Measurements from ENCODE around the gene VSNL1. TPM values are rescaled to one million over a fixed set of nuclear protein-coding genes. Genes with fewer than 3 reads are reported as not detected.
"Not testable (repeated sequence)": the region's sequence is repeated elsewhere in the genome, so short reads cannot be mapped to it uniquely, and the experiment has no call there.

VSNL1 gene
- total RNA-seq, 1 experiment from 2014 or later = 0.08 TPM

DNA sequence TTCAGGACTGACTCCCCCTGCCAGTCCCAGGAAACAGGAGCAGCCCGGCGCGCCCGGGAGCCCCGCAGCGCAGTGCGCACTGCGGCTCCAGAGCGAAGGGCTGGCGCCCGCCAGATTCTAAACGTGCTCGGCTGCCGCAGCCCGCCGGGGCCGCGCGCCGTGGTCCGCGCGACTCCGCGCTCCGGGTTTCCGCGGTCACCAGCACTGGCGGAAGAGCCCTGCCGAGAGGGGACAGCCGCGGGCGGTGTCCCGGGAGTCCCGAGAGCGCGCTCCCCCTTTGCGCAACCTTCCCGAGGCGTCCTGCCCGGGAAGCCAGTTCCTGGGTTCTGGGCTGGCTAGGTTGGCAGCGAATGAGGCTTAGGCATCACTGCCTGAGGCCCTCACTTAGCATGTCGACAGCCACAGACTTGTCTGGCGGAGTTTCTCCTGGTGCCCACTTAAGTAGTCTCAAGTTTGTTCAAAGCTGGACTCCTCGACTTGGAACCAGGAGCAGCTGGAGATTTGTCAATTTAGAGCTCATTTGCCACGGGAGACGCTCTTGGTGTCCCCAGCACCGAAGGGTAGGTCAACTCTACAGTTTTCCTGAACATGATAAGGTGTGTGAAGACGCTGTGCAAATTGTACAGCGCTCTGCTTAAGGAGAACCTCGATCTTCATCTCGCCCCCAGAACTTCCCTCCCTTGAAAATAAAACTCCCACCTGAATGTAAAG lies 1.5 kb upstream of the VSNL1 start:
- DNase-seq (ENCODE audit: low read depth, low spot score) = peak; percentile 4
- in situ Hi-C loops (cut with HindIII; ENCODE audit: low pct_unique_long_range_greater_than_20kb, low sequenced_read_pairs) = no loop called here

GRCh38 chr2:17539611-17540092 lies 844 bp upstream of the VSNL1 start:
- peak; percentile 7 for DNase-seq (ENCODE audit: low read depth, low spot score)
- in situ Hi-C loops (cut with HindIII; ENCODE audit: low pct_unique_long_range_greater_than_20kb, low sequenced_read_pairs) = no loop called here

- no peak for DNase-seq (ENCODE audit: low read depth, low spot score)
- in situ Hi-C loops (cut with HindIII; ENCODE audit: low pct_unique_long_range_greater_than_20kb, low sequenced_read_pairs) = no loop called here
These were observed 476 bp downstream of the VSNL1 start for GRCh38 chr2:17540813-17541530.

- in situ Hi-C loops (cut with HindIII; ENCODE audit: low pct_unique_long_range_greater_than_20kb, low sequenced_read_pairs) = no loop called here
These were observed 1.0 kb downstream of the VSNL1 start for GRCh38 chr2:17541531-17541950.

DNA sequence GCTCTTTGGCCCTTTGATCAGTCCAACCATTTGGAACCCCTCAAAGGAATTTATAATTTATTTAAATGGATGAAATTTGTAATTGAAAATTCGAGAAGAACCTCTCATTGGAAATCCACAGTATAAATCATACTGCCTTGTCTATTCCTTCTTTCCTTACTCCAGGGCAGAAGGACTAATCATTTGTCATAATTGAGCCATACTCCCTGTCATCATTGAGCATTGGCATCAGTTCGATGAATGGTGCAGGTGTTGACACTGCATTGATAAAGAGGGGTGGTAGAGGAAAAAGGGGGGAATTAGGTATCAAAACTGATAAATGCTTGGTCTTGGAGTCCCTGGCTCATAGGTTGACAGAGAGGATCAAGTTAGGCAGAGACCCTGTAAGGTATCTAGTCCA lies 2.0 kb downstream of the VSNL1 start:
- DNase-seq (ENCODE audit: low read depth, low spot score) = no peak

More at GRCh38 chr2:17541531-17541950, 1.0 kb downstream of the VSNL1 start:
- no peak for DNase-seq (ENCODE audit: low read depth, low spot score)

DNA sequence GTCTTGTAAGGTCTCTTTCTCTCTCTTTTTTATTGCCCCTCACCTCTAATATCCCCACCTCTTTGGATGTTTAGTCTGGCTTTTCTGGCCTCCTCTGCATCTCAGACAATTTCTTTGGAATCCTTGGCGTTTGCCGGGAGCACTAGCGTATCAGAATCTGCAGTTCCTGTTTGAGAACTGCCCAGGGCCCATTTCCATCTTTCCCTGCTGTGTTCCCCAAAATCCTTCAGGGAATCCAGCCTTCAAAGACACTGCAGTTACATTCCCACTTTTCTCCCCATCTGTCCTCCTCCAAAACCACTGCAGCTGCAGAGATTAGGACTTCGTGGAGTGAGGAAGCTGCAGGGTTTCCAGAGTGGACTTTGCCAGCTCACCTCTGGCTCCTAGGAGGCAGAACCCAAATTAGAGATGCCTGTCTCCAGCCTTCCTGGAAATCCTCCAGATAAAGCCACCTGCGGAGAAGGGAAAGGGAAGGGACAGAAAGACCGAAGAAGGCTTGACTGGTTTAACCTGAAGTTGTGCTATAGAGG lies 2.7 kb downstream of the VSNL1 start:
- DNase-seq (ENCODE audit: low read depth, low spot score) = no peak
- in situ Hi-C loops (cut with HindIII; ENCODE audit: low pct_unique_long_range_greater_than_20kb, low sequenced_read_pairs) = no loop called here

More for the DNA sequence above, 2.0 kb downstream of the VSNL1 start:
- in situ Hi-C loops (cut with HindIII; ENCODE audit: low pct_unique_long_range_greater_than_20kb, low sequenced_read_pairs) = no loop called here

DNA sequence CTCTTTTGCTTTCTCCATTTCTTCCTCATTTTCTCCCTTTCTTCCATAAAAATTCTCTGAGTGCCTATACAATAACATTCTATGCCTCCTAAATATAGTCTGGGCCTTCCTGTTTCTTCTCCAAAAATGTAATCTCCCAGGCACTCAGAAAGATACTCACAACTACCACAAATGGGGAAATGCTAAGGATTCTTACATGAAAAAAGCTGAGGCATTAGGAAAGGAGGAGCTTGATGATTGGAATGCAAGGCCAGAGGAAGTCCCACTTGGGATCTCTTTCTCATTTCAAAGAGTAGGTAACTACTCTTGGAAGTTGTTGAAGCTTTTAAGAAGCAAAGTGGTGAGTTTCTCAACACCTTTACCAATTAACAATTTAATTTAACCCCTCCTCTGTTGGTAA lies 3.4 kb downstream of the VSNL1 start:
- in situ Hi-C loops (cut with HindIII; ENCODE audit: low pct_unique_long_range_greater_than_20kb, low sequenced_read_pairs) = no loop called here
- DNase-seq (ENCODE audit: low read depth, low spot score) = no peak

DNA sequence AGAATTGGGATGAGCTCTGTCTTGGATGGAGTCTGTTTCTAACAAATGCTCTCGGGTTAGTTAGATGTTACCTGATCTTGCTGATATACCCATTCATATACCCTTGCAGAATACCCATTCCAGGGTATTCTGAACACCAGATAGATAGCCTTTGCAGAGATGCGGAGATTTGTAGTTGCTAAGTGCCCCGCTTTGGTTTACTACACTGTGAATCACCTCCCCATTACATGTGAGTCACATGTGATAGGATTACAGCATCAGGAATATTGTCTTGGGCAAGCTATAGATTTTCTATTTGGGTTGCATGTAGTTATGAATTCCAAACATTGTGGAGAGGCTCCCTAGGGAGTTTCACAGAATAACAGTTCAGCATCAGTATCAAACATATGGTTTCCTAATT lies 3.8 kb downstream of the VSNL1 start:
- in situ Hi-C loops (cut with HindIII; ENCODE audit: low pct_unique_long_range_greater_than_20kb, low sequenced_read_pairs) = no loop called here
- DNase-seq (ENCODE audit: low read depth, low spot score) = no peak

GRCh38 chr2:17545680-17546613 lies 5.5 kb downstream of the VSNL1 start:
- in situ Hi-C loops (cut with HindIII; ENCODE audit: low pct_unique_long_range_greater_than_20kb, low sequenced_read_pairs) = no loop called here
- DNase-seq (ENCODE audit: low read depth, low spot score) = no peak

GRCh38 chr2:17547237-17547636 lies 6.7 kb downstream of the VSNL1 start:
- in situ Hi-C loops (cut with HindIII; ENCODE audit: low pct_unique_long_range_greater_than_20kb, low sequenced_read_pairs) = no loop called here

GRCh38 chr2:17547737-17548136 lies 7.2 kb downstream of the VSNL1 start:
- in situ Hi-C loops (cut with HindIII; ENCODE audit: low pct_unique_long_range_greater_than_20kb, low sequenced_read_pairs) = no loop called here
- no peak for DNase-seq (ENCODE audit: low read depth, low spot score)

More at GRCh38 chr2:17547237-17547636, 6.7 kb downstream of the VSNL1 start:
- no peak for DNase-seq (ENCODE audit: low read depth, low spot score)

DNA sequence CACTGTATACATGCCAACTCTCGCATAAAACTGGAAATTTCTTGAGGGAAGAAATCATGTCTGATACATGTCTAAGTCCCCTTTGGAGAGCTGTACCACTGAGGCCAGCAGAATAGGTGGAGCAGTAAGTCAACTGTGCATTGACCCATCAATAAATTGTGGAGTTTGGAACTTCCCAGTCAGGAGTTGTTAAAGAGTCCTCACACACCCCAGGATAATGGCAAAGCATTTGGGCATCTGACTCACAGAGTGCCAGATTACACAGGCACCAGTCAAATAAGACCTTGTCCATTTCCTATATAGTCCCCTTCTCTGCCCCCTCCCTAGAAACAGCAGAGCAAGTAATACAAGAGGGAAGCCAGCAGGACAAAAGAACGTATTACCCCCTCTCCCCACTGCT lies 10.4 kb downstream of the VSNL1 start:
- DNase-seq (ENCODE audit: low read depth, low spot score) = no peak
- in situ Hi-C loops (cut with HindIII; ENCODE audit: low pct_unique_long_range_greater_than_20kb, low sequenced_read_pairs) = no loop called here

DNA sequence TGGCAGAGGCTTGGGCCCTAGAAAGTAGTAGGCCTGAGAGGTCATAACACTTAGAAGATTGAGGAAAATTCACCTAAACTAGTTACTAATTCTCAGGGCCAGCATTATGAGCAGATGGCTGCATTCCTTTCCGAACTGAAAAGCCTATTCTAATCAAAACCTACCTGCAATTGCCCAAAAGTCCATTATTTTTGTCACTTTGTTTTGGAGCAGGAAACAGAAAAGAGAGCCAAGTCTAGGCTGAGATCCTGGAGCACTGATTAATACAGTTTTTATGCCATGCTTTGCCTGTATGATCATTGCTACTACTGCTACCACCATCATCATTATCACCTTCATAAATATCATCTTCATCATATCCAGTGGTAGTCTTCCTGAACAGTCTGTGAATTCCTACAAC lies 14.7 kb downstream of the VSNL1 start:
- no peak for DNase-seq (ENCODE audit: low read depth, low spot score)
- in situ Hi-C loops (cut with HindIII; ENCODE audit: low pct_unique_long_range_greater_than_20kb, low sequenced_read_pairs) = no loop called here

- peak; percentile 34 for DNase-seq (ENCODE audit: low read depth, low spot score)
- in situ Hi-C loops (cut with HindIII; ENCODE audit: low pct_unique_long_range_greater_than_20kb, low sequenced_read_pairs) = no loop called here
These were observed 17.1 kb downstream of the VSNL1 start for GRCh38 chr2:17557596-17557995.

DNA sequence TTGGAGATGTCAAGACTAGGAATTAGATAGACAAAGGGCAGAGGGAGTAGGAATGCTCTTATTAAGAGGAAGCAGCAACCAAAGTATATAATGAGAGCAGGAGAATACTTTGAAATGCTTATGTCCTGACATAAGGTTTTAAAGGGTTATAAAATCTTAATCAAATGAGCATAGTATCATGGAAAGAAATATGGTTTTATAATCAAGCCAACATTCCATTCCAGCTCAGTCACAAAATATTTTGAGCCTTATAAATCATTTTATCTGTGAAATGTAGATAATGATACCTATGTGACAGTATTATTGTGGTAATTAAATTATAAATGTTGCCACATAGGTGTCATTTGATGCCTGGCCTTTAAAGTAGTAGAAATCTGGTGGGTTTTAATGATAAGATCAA lies 17.6 kb downstream of the VSNL1 start:
- no peak for DNase-seq (ENCODE audit: low read depth, low spot score)
- in situ Hi-C loops (cut with HindIII; ENCODE audit: low pct_unique_long_range_greater_than_20kb, low sequenced_read_pairs) = no loop called here

- DNase-seq (ENCODE audit: low read depth, low spot score) = no peak
- in situ Hi-C loops (cut with HindIII; ENCODE audit: low pct_unique_long_range_greater_than_20kb, low sequenced_read_pairs) = no loop called here
These were observed 18.4 kb downstream of the VSNL1 start for GRCh38 chr2:17558878-17559277.

DNA sequence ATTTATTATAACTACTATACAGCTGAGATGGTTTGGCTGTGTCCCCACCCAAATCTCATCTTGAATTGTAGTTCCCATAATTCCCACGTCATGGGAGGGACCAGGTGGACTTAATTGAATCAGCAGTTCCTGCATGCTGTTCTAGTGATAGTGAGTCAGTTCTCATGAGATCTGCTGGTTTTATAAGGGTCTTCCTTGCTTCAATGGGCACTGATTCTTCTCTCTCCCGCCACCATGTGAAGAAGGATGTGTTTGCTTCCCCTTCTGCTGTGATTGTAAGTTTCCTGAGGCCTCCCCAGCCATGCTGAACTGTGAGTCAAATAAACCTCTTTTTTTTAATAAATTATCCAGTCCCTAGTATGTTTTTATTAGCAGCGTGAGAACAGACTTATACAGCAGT lies 25.2 kb downstream of the VSNL1 start:
- DNase-seq (ENCODE audit: low read depth, low spot score); in situ Hi-C loops (cut with HindIII; ENCODE audit: low pct_unique_long_range_greater_than_20kb, low sequenced_read_pairs): not testable (repeated sequence)

DNA sequence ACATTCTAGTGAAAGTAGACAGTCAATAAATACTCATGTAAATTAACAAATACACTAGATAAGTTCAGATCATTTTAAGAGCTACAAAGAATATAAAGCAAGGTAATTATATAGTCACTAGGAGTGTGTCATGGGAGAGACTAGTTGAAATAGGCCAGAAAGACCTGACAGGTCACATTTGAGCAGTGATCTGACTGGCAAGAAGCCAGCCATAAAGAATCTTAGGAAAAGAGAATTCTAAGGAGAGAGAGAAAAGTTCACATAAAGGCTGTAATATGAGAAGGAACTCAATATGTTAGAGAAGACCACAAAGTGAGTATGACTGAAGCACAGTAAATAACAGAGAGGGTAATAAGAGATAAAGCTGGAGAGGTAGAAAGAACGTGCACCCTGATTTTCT lies 31.2 kb downstream of the VSNL1 start:
- in situ Hi-C loops (cut with HindIII; ENCODE audit: low pct_unique_long_range_greater_than_20kb, low sequenced_read_pairs) = no loop called here

More for the DNA sequence above, 31.2 kb downstream of the VSNL1 start:
- DNase-seq (ENCODE audit: low read depth, low spot score) = no peak
